Esophagus (tissue), 2 donors: ENCODE measurements around the gene PDZD2. TPM values are rescaled to one million over a fixed set of nuclear protein-coding genes. Genes with fewer than 3 reads are reported as not detected.

Experiments used
- H3K27ac ChIP-seq, 2 donors: one replicate each; pipeline ENCODE4 v1.5.1; 2013; ENCODE audit warnings: low read depth in 2 of 2, mild to moderate bottlenecking in 2 of 2, inconsistent platforms in 1 of 2, low read length in 1 of 2, moderate library complexity in 1 of 2
- H3K27me3 ChIP-seq, 2 donors: one replicate each; pipeline ENCODE4 v1.6.1; 2013; ENCODE audit warnings: low read length in 2 of 2, control low read depth in 1 of 2, mild to moderate bottlenecking in 1 of 2; ENCODE audit not compliant: insufficient read depth in 2 of 2, control insufficient read depth in 1 of 2
- H3K36me3 ChIP-seq, 2 donors: one replicate each; pipeline ENCODE4 v1.6.1; 2013; ENCODE audit warnings: low read length in 1 of 2; ENCODE audit not compliant: control insufficient read depth in 2 of 2, insufficient read depth in 2 of 2
- H3K4me1 ChIP-seq, 2 donors: one replicate each; pipeline ENCODE4 v1.6.1; 2013; ENCODE audit warnings: low read length in 1 of 2; ENCODE audit not compliant: control insufficient read depth in 2 of 2, insufficient read depth in 2 of 2
- H3K4me3 ChIP-seq, 2 donors: one replicate each; pipeline ENCODE4 v1.5.1; 2013; ENCODE audit warnings: low read length in 2 of 2, mild to moderate bottlenecking in 2 of 2, low read depth in 1 of 2, moderate library complexity in 1 of 2
- H3K9me3 ChIP-seq, 2 donors: one replicate each; pipeline ENCODE4 v1.6.1; 2013; ENCODE audit warnings: mild to moderate bottlenecking in 2 of 2, low read depth in 1 of 2, low read length in 1 of 2, moderate library complexity in 1 of 2; ENCODE audit not compliant: control insufficient read depth in 2 of 2, insufficient read depth in 1 of 2
- WGBS, 2 donors: extraction: QIAGEN DNeasy Blood & Tissue Kit; methylation state at CpG; one replicate each; pipeline ENCODE4 v1.1.7; 2013; 5-methylcytosine and 5-hydroxymethylcytosine counted together
- polyA plus RNA-seq, 2 donors: library from polyadenylated mRNA; stranded (reverse); fragments of 200-250 nt; gene quantifications; one replicate each; pipeline ENCODE4 v1.2.3, GENCODE V29; 2013
- donor health status: healthy with polysubstance abuse.
- donor health status: Bipolar disorder and iron deficiency.

The PDZD2 gene
- polyA plus RNA-seq, 2 donors = 6.6 to 15.3 TPM

GRCh38 chr5:32018476-32019436 is 379.8 kb downstream of the PDZD2 start:
- Histone ChIP-seq H3K27ac (peak overlapping the region; percentile 59 to 71), H3K4me3 (no peak overlapping the region)
- 62 to 64% methylated on average over 14 of the region's 14 CpGs for WGBS, 2 donors

GRCh38 chr5:32020271-32020670 is 381.3 kb downstream of the PDZD2 start:
- Histone ChIP-seq H3K27ac (no peak overlapping the region), H3K4me1 (peaks cover 3 to 9% of the 10 kb centered on the region in 2 donors), H3K36me3 (no peaks in the 10 kb centered on the region), H3K9me3 (no peaks in the 10 kb centered on the region), H3K27me3 (no peaks in the 10 kb centered on the region), H3K4me3 (no peak overlapping the region)
- 65 to 77% methylated on average over 4 of the region's 4 CpGs for WGBS, 2 donors

More at GRCh38 chr5:32018476-32019436, 379.8 kb downstream of the PDZD2 start:
- H3K9me3 ChIP-seq = no peaks in the 10 kb centered on the region
- H3K27me3 ChIP-seq = no peaks in the 10 kb centered on the region
- H3K36me3 ChIP-seq = no peaks in the 10 kb centered on the region
- H3K4me1 ChIP-seq = peaks cover 3 to 9% of the 10 kb centered on the region in 2 donors

DNA sequence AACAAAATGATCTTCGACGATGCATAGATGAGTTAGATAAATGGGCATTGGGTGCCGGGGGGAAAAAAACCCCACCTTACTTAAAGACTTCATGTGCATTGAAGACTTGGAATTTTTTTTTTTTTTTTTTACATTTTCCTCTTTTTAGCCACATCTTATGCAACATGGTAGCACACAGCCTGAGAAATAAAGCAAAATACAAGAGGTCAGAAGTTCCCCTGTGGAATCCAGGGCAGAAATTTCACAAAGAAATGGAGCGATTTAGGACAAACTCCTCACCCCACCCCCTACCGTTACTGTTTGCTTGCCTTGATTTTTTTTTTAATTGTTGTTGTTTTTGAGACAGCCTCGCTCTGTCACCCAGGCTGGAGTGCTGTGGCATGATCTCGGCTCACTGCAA is 382.0 kb downstream of the PDZD2 start:
- Histone ChIP-seq H3K27ac (no peak overlapping the region), H3K4me3 (no peak overlapping the region), H3K9me3 (no peaks in the 10 kb centered on the region), H3K4me1 (peaks cover 3 to 9% of the 10 kb centered on the region in 2 donors), H3K27me3 (no peaks in the 10 kb centered on the region), H3K36me3 (no peaks in the 10 kb centered on the region)
- WGBS, 2 donors = 86 to 93% methylated on average over 7 of the region's 7 CpGs

- H3K27me3 ChIP-seq = no peaks in the 10 kb centered on the region
- H3K4me1 ChIP-seq = peaks cover 3 to 9% of the 10 kb centered on the region in 2 donors
- H3K9me3 ChIP-seq = no peaks in the 10 kb centered on the region
- no peak overlapping the region for H3K27ac ChIP-seq
- 66 to 67% methylated on average over 3 of the region's 3 CpGs for WGBS, 2 donors
- H3K4me3 ChIP-seq = no peak overlapping the region
- no peaks in the 10 kb centered on the region for H3K36me3 ChIP-seq
These were observed 382.8 kb downstream of the PDZD2 start for GRCh38 chr5:32021771-32022170.

DNA sequence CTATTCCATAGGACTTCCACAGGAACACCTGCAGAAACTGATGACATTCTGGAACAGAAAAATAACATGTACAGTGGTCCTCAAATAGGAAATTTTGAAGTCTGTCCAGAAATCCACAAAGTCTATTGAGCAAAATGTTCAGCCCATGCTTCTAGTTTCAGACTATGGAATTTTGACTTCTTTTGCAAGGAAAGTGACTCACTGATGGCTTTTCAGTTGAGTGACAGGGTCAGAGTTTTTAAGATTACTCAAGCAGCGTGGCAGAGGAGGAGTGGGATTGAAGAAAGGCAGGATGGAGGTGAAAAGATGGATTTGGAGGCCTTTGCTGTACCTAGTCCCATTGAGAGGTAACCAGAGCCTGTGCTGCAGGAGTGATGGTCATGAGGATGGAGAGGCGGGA is 383.7 kb downstream of the PDZD2 start:
- no peaks in the 10 kb centered on the region for H3K9me3 ChIP-seq
- no peaks in the 10 kb centered on the region for H3K36me3 ChIP-seq
- H3K27me3 ChIP-seq = no peaks in the 10 kb centered on the region
- H3K27ac ChIP-seq = no peak overlapping the region
- H3K4me3 ChIP-seq = no peak overlapping the region
- 83 to 91% methylated on average over 2 of the region's 2 CpGs for WGBS, 2 donors
- peaks cover 6 to 12% of the 10 kb centered on the region in 2 donors for H3K4me1 ChIP-seq

DNA sequence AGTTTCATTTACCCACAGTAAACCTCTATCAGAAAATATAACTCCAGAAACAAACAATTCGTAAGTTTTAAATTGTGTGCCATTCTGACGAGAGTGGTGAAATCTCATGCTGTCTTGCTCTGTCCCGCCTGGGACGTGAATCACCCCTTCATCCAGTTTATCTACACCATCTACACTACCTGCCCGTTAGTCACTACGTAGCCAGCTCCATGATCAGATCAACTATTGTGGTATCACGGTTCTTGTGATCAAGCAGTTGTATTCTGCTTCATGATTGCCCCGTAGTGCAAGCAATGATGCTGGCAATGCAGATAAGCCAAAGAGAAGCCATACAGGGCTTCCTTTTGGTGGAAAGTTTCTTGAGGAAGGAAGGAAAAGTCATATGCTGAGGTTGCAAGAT is 384.9 kb downstream of the PDZD2 start:
- Histone ChIP-seq H3K36me3 (no peaks in the 10 kb centered on the region), H3K27me3 (no peaks in the 10 kb centered on the region), H3K9me3 (no peaks in the 10 kb centered on the region), H3K4me3 (no peak overlapping the region), H3K4me1 (peaks cover 3 to 6% of the 10 kb centered on the region in 2 donors), H3K27ac (no peak overlapping the region)
- 84 to 88% methylated on average over 8 of the region's 8 CpGs for WGBS, 2 donors

- 80% methylated on average over 2 of the region's 2 CpGs for WGBS, 2 donors
- H3K9me3 ChIP-seq = no peaks in the 10 kb centered on the region
- no peaks in the 10 kb centered on the region for H3K27me3 ChIP-seq
- no peak overlapping the region for H3K4me3 ChIP-seq
- H3K36me3 ChIP-seq = no peaks in the 10 kb centered on the region
- peaks cover 3 to 6% of the 10 kb centered on the region in 2 donors for H3K4me1 ChIP-seq
- H3K27ac ChIP-seq = no peak overlapping the region
These were observed 385.8 kb downstream of the PDZD2 start for GRCh38 chr5:32024751-32025150.

- WGBS, 2 donors = 48 to 58% methylated on average over 14 of the region's 14 CpGs
- Histone ChIP-seq H3K27me3 (no peaks in the 10 kb centered on the region), H3K27ac (peak overlapping the region; percentile 71 to 77), H3K4me3 (no peak overlapping the region), H3K36me3 (no peaks in the 10 kb centered on the region), H3K4me1 (peaks cover 3 to 6% of the 10 kb centered on the region in 2 donors), H3K9me3 (no peaks in the 10 kb centered on the region)
These were observed 388.3 kb downstream of the PDZD2 start for GRCh38 chr5:32027093-32027716.

GRCh38 chr5:32027717-32028458 is 389.0 kb downstream of the PDZD2 start:
- no peaks in the 10 kb centered on the region for H3K36me3 ChIP-seq
- H3K27me3 ChIP-seq = no peaks in the 10 kb centered on the region
- peaks cover 3 to 6% of the 10 kb centered on the region in 2 donors for H3K4me1 ChIP-seq
- peak overlapping the region; percentile 71 to 77 for H3K27ac ChIP-seq
- no peak overlapping the region for H3K4me3 ChIP-seq
- 19 to 35% methylated on average over 10 of the region's 10 CpGs for WGBS, 2 donors
- H3K9me3 ChIP-seq = no peaks in the 10 kb centered on the region
